ENCODE measurements around the gene OSBPL3.

The OSBPL3 gene

DNA sequence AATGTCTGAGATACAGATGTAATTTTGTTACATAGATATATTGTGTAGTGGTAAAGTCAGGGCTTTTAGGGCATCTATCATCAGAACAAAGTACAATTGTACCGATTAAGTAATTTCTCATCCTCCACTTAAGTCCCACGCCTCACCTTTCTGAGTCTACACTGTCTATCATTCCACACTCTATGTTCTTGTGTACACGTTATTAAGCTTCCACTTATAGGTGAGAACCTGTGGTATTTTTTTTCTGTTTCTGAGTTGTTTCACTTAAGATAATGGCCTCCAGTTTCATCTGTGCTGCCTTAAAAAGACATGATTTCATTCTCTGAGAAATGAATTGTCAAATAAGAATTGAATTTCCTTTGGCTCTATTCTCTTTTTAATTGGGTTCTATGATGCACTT, 15.5 kb upstream of the OSBPL3 start:
- no peak overlapping the region for H3K4me3 ChIP-seq (ENCODE audit: low read depth, low read length)
- TF ChIP-seq, protein P1, sequence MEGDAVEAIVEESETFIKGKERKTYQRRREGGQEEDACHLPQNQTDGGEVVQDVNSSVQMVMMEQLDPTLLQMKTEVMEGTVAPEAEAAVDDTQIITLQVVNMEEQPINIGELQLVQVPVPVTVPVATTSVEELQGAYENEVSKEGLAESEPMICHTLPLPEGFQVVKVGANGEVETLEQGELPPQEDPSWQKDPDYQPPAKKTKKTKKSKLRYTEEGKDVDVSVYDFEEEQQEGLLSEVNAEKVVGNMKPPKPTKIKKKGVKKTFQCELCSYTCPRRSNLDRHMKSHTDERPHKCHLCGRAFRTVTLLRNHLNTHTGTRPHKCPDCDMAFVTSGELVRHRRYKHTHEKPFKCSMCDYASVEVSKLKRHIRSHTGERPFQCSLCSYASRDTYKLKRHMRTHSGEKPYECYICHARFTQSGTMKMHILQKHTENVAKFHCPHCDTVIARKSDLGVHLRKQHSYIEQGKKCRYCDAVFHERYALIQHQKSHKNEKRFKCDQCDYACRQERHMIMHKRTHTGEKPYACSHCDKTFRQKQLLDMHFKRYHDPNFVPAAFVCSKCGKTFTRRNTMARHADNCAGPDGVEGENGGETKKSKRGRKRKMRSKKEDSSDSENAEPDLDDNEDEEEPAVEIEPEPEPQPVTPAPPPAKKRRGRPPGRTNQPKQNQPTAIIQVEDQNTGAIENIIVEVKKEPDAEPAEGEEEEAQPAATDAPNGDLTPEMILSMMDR (conservative IDR thresholded peaks at IDR 0.05; ENCODE audit: low read depth, low read length) = no peak
- DNase-seq (ENCODE audit: low read depth) = no peak

DNA sequence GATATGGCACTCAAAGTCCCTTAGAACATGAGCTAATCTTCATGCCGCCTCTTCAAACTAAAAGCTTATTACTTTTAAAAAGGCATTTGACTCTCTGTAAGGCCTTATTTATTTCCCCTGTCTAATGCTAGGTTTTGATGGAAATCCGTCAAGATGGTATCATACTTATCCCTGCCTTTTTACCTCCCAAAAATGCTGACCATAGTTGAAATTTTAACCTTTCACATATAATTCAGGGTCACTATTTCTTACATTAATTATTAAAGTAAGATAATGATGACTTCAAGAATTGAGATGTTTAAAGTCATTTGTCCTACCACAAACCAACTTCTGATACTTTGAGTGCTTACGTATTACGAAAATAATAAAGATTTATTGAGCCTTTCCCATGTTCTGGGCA, 12.3 kb upstream of the OSBPL3 start:
- no peak for DNase-seq (ENCODE audit: low read depth)
- TF ChIP-seq, protein P1 (conservative IDR thresholded peaks at IDR 0.05; ENCODE audit: low read depth, low read length) = no peak
- no peak overlapping the region for H3K4me3 ChIP-seq (ENCODE audit: low read depth, low read length)

DNA sequence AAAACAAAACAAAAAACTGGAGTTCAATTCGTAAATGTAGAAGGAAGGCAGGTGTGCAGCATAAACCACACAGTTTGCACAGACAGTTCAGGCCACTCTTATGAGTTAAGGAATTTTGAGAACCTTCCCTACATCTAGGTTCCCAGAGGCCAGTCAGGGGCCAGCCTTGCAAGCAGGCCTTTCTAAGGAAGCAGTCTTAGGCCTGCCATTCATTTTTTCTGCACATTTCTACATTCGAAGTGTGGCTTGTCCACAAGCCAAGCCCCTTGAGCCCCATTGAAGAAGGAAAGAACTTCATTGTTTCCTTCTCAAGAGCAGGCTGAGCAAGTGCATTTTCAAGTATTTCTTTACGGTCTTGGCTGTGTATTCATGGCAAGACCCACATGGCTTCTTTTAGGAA, 11.4 kb upstream of the OSBPL3 start:
- H3K4me3 ChIP-seq (ENCODE audit: low read depth, low read length) = no peak overlapping the region
- TF ChIP-seq, protein P1 (conservative IDR thresholded peaks at IDR 0.05; ENCODE audit: low read depth, low read length) = no peak
- DNase-seq (ENCODE audit: low read depth) = no peak

DNA sequence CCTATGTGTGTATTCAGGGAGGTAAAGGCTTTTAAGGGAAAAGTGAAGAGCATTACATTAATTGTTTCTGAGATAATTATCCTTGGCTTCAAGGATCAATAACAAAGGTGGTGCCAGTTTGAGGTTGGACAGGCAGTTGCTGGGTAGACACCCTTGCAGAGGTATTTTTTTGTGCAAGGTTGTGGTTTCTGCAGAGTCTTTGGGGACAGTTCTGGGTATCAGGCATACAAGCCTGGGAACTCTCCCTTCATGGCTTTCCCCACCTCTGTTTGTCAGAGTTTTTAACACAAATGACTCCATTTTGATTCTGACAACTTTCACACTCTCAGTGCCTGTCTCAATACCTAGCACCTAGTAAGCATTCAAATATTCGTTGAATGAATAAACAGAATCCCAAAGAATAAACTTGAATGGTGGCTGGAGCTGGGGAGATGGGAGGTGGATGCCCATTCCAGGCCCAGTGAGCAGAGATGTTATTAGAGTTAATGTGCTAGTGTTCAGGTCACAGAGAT, 7.4 kb upstream of the OSBPL3 start:
- no peak overlapping the region for H3K4me3 ChIP-seq (ENCODE audit: low read depth, low read length)
- TF ChIP-seq, protein P1 (conservative IDR thresholded peaks at IDR 0.05; ENCODE audit: low read depth, low read length) = no peak
- no peak for DNase-seq (ENCODE audit: low read depth)

DNA sequence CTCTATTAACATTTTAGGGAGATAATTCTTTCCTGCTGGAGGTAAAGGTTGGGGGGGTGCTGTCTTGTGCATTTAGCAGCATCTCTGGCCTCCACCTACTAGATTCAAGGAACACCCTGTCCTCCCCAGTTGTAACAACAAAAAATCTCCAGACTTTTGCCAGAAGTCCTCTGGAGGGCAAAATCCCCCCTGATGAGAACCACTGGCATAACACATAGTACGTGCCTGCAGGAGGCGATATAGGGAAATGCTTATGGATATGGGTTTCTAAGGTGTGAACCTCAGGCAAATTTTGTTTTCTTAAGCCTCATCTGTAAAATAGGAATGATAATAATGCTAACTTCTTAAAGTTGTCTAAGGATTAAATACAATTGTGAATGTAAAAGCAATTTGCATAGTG, 2.9 kb upstream of the OSBPL3 start:
- no peak for DNase-seq (ENCODE audit: low read depth)
- H3K4me3 ChIP-seq (ENCODE audit: low read depth, low read length) = no peak overlapping the region
- TF ChIP-seq, protein P1 (conservative IDR thresholded peaks at IDR 0.05; ENCODE audit: low read depth, low read length) = peak; percentile 57

DNA sequence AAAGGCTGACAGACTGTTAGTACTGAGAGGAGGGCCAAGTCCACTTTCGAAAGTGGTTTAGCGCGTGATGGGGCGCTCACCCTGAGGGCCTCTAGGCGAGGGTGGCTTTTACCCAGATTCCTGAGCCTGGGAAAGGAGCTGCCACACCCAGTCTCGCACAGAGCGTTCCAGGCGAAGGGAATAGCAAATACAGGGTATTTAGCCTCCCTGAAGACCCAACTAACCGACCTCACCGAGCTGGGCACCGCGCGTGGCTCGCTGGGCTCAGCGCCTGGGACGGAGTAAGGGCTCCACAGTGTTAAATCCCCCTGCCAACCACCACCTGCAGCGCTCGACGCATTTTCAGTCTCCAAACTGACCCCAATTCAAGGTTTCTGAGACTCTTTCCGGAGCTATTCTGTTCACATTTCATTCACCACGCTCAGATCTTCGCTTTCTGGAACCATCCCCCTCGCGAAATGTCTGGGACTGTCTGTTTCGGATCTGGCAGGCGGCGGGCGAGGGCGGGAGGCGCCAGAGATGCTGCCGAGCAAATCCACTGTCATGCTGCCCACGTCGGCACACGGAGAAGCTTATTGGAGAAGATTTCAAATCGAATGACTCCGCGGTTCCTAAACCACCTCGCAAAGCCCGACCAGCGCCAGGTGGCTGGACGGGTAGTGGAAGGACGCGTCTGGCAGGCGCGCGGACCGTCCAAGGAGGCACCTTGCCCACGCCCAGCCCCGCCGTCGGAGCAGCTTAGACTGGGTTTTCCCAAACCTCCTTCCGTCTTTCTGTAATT, 1.4 kb upstream of the OSBPL3 start:
- TF ChIP-seq, protein P1 (conservative IDR thresholded peaks at IDR 0.05; ENCODE audit: low read depth, low read length) = no peak
- peak; percentile 53 for DNase-seq (ENCODE audit: low read depth)
- peak overlapping the region; percentile 78 for H3K4me3 ChIP-seq (ENCODE audit: low read depth, low read length)

Measured in choroid plexus epithelial cell (primary cell).